GM18858 (cell line): ENCODE data around the gene PHF19.

Source experiments
- ATAC-seq: cut with Tn5 transposase; IDR thresholded peaks from one replicate; pipeline ENCODE4 v1.9.1; 2021; ENCODE audit not compliant: unreplicated experiment

PHF19 gene

GRCh38 chr9:120855827-120856670 lies 20.9 kb downstream of the PHF19 start:
- ATAC-seq: no peak

- ATAC-seq: no peak
Observed at GRCh38 chr9:120854596-120855327, 22.2 kb downstream of the PHF19 start.

- ATAC-seq: no peak
Observed at GRCh38 chr9:120853198-120853597, 23.8 kb downstream of the PHF19 start.

DNA sequence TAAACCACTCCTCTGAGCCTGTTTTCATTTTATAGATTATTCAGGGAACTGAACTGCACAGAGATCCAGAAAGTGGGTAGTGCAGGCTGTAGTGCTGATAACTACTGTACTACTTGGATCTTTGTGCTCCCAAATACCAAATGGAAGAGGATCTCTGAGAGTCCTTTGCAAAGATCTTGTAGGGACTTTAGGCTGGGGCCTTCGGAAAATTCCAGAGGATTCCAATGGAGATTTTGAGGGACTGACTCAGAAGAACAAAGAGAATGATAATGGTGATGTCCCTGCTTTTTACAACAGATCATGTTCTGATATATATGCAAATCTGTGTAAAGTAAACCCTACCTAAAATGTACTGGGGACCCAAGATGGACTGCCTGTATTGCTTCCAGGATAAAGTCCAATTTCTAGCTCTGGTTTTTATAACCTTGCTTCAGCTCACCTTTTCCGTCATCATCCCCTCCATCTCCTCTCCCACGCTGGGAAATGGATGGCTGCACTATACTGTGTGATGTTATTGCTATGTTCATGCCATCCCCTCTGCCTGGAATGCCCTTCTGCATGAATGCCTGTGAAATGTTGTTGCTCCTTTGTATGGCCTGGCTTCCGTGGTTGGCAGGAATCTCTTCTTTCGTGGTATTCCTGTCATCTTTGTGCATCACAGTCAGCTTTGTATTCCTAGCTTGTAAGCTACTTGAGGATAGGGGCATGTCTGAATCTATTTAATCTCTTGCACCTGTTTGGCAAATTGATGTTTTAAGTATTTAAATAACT lies 24.6 kb downstream of the PHF19 start:
- no peak for ATAC-seq

- ATAC-seq: no peak
Observed at GRCh38 chr9:120851449-120851848, 25.5 kb downstream of the PHF19 start.

DNA sequence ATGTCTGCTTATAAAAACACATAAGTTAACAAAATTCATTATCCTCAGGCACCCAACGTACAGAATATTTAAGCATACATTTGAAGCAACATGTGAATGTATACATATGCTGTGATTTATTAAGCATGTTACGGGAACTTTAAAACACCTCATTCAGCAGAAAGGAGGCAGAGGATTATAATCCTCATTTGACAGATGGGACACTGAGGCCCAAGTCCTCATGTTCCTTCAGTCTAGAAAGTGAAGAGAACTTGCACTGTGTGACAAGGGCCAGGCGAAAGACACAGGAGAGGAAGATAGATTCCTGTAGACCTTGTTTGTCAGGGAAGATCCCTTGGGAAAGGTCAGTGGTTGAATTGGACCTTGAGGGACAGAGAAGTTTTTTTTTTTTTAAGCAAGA lies 26.7 kb downstream of the PHF19 start:
- ATAC-seq: no peak

- ATAC-seq: no peak
Observed at GRCh38 chr9:120846906-120847305, 30.1 kb downstream of the PHF19 start.

- no peak for ATAC-seq
Observed at GRCh38 chr9:120846251-120846889, 30.6 kb downstream of the PHF19 start.

- ATAC-seq: no peak
Observed at GRCh38 chr9:120845255-120845654, 31.7 kb downstream of the PHF19 start.

DNA sequence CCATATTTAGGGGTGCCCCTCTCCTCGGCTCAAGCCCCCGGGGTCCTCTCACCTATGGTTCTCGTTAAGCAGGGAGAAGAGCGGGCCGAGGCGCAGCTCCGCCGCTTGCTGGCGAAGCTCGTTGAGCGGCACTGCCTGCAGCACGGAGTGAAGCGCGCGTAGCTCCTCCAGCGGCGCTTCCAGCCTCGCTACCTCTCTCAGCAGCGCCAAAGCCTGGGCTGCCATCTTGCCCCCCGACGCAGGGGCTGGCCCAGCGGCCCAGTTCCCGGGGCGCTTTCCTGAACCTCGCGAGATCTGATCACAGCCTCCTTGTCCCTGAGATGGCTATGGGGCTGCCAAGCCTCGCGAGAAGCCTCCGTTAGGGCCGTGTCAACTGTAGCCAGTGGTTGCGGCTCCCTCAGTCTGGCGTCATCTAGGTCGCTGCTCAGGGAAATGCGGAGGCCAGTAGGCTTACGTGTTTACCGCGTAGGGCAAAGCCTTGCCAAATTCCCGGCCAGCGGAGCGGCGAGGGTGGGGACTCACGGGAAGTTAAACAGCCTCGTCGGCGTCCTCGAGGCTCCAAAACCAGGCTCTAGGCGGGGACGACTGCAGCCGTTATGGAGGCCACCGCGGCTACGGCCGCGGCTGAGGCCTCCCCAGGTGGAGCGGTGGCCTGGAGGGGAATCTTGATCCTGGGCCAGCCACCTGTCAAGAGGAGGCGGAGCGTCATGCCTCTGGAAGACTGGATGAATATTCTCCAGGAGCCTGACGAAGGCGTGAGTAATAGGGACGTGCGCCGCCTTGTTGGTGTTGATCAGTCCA lies 34.1 kb downstream of the PHF19 start, which contains the start of gene PSMD5:
TSS of gene PSMD5 (minus strand) at position 238 of the 801 bp plus-strand sequence. CDS start at position 225, 13 bp downstream.
- peak; percentile 98 for ATAC-seq

DNA sequence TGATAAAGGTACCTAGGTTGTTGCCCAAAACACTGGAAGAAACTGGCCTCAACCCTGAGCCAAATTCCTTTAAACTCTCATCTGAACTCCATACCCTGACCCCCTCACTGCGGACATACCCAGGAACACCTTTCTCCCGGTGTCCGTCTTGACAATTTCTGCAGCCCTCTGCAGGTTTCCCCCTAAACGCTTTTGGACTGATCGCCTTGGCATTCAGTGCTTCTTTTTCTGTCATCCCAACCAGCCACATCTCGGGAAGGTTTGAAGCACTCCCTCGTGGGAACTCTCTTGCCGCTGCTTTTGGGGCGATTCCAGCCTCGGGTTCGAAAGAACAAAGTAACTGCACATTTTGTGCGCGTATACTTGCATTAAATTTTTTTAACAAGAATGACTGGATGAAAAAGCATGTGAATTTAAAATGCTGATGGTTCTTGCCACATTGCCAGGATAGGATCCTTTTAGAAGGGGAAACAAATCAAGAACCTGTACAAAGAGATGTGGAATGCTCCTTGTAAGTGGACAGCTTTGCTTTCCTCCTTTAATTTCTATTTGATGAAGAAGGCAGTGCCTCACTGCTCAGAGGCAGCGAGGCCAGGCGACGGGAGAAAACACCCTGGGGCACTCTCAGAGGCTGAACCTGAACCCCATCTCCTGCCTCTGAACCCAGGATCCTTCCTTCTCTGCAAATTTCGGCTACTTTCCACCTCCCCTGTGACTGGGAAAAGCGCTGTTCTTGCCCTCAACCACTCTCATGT lies 34.9 kb downstream of the PHF19 start:
- ATAC-seq: no peak

DNA sequence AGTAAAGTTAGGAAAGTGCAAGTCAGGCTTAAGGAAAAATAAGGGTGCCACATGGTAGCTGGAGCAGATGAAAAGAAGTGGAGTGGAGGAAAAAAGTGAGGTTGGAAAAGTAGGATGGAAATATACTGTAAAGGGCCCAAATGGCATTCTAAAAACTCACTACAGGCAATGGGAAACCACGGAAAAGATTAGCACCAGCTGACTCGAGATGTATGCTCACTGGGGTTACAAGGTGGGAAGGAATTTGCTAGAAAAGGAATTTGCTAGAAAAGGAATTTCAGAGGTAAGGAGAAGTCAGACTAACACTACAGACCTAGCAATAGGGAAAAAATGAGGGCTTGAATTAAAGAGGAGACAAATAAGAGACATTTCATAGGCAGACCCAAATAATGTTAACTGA lies 37.8 kb downstream of the PHF19 start:
- ATAC-seq: no peak

DNA sequence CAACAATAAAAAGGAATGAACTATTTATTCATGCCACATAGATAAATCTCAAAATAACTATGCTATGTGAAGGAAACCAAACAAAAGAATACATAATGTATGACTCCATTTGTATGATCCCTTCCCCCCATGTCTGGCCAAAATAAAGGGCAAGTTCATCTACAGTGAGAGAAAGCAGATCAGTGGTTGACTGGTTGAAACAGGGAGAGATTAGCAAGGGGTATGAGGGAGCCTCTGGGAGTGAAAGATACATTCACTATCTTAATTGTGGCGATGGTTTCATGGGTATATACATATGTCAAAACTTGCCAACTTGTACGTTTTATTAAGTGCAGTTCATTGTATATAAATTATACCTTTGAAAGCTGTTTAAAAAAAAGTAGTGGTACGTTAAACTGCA lies 39.1 kb downstream of the PHF19 start:
- ATAC-seq: no peak

GRCh38 chr9:120833325-120833724 lies 43.7 kb downstream of the PHF19 start:
- no peak for ATAC-seq

DNA sequence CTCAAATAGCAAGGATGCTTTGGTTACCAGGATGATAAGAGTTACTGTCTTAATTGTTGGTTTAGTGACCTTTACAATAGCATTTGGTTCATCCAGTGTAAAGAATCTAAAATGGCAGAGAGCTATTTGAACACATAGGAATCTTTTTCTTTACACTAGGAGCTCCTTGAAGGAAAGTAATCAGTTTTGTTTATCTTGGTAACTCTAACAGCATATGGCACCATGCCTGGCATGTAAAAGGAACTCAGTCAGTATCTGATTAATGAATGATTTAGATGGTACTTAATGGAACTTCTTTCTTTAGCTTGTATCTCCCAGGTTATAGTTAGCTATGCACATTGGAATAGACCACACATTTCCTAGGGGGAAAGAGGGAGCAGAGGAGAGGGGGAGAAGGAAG lies 44.2 kb downstream of the PHF19 start:
- no peak for ATAC-seq

GRCh38 chr9:120830865-120831264 lies 46.1 kb downstream of the PHF19 start:
- ATAC-seq: no peak

GRCh38 chr9:120830151-120830550 lies 46.8 kb downstream of the PHF19 start:
- no peak for ATAC-seq

DNA sequence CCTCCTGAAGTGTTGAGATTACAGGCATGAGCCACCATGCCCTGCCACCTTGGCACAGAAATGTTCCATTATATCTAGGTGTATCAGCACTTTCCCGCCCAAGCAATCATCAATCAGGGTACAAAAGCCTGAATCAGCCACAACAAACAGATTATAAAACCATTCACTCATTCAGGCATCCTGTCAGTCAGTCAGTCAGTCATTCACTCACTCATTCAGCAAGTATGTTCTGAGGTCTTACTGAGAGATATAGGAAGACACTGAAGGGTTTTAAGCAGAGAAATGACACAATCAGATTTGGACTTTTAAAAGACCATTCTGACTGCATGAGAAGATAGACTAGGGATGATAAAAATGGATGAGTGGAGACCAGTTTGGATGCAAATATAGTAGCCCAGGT lies 47.3 kb downstream of the PHF19 start:
- no peak for ATAC-seq

- no peak for ATAC-seq
Observed at GRCh38 chr9:120820095-120820494, 56.9 kb downstream of the PHF19 start.
